ENCODE data around the gene INSIG1. TPM values are rescaled to one million over a fixed set of nuclear protein-coding genes. Genes with fewer than 3 reads are reported as not detected.

INSIG1 gene
- total and polyA plus RNA-seq, 4 donors = 118 to 219 (median 193) TPM

GRCh38 chr7:155263581-155264143 lies 34.0 kb upstream of the INSIG1 start:
- Histone ChIP-seq H3K27ac (ENCODE audit: low read depth in 1 of 2, low read length in 2 of 2) (no peak overlapping the region), H3K4me3 (ENCODE audit: low read depth in 1 of 3, low read length in 3 of 3) (no peak overlapping the region), H3K9me3 (ENCODE audit: control insufficient read depth in 4 of 4, low read length in 3 of 4) (no peaks in the 10 kb centered on the region), H3K4me1 (ENCODE audit: control insufficient read depth in 4 of 4, insufficient read depth in 4 of 4, low read length in 3 of 4) (peaks cover 0 to 5% (median 1%) of the 10 kb centered on the region in 4 donors), H3K9ac (ENCODE audit: low read depth in 1 of 2, low read length in 2 of 2) (no peak overlapping the region), H3K36me3 (ENCODE audit: control insufficient read depth in 4 of 4, insufficient read depth in 3 of 4, low read depth in 1 of 4, low read length in 3 of 4) (no peaks in the 10 kb centered on the region), H3K27me3 (ENCODE audit: control insufficient read depth in 4 of 4, insufficient read depth in 4 of 4, low read length in 3 of 4) (no peaks in the 10 kb centered on the region)
- no peak for DNase-seq (ENCODE audit: low spot score)
- TF ChIP-seq HNF4G (IDR thresholded peaks at IDR 0.05) = no peak
- no peak for TF ChIP-seq NR2F2 (IDR thresholded peaks at IDR 0.05)
- no peak for TF ChIP-seq REST (IDR thresholded peaks at IDR 0.05)
- no peak for TF ChIP-seq CTCF (IDR thresholded peaks at IDR 0.05; ENCODE audit: low read depth, low read length, missing input control)
- whole genome bisulfite sequencing = 88% methylated on average over 12 of the region's 12 CpGs

GRCh38 chr7:155265144-155265543 lies 32.5 kb upstream of the INSIG1 start:
- H3K27ac ChIP-seq (ENCODE audit: low read depth in 1 of 2, low read length in 2 of 2) = no peak overlapping the region
- H3K9me3 ChIP-seq (ENCODE audit: control insufficient read depth in 4 of 4, low read length in 3 of 4) = no peaks in the 10 kb centered on the region
- no peak overlapping the region for H3K9ac ChIP-seq (ENCODE audit: low read depth in 1 of 2, low read length in 2 of 2)
- TF ChIP-seq ZBTB33 (IDR thresholded peaks at IDR 0.05) (no peak), HNF4G (IDR thresholded peaks at IDR 0.05) (no peak), NR2F2 (IDR thresholded peaks at IDR 0.05) (no peak), RXRA (IDR thresholded peaks at IDR 0.05) (no peak), ATF3 (IDR thresholded peaks at IDR 0.05) (no peak), RAD21 (IDR thresholded peaks at IDR 0.05) (no peak), GABPA (IDR thresholded peaks at IDR 0.05 in 1 of 2, conservative IDR thresholded peaks at IDR 0.05 in 1 of 2) (no peak), FOXA2 (IDR thresholded peaks at IDR 0.05) (no peak), EGR1 (IDR thresholded peaks at IDR 0.05; ENCODE audit: low read depth in 2 of 2) (no peak), YY1 (IDR thresholded peaks at IDR 0.05) (no peak), TAF1 (conservative IDR thresholded peaks at IDR 0.05) (no peak), CTCF (IDR thresholded peaks at IDR 0.05; ENCODE audit: low read depth, low read length, missing input control) (no peak)
- no peak for DNase-seq (ENCODE audit: low spot score)
- peaks cover 2 to 12% (median 5%) of the 10 kb centered on the region in 4 donors for H3K4me1 ChIP-seq (ENCODE audit: control insufficient read depth in 4 of 4, insufficient read depth in 4 of 4, low read length in 3 of 4)
- no peaks in the 10 kb centered on the region for H3K27me3 ChIP-seq (ENCODE audit: control insufficient read depth in 4 of 4, insufficient read depth in 4 of 4, low read length in 3 of 4)
- no peaks in the 10 kb centered on the region for H3K36me3 ChIP-seq (ENCODE audit: control insufficient read depth in 4 of 4, insufficient read depth in 3 of 4, low read depth in 1 of 4, low read length in 3 of 4)
- H3K4me3 ChIP-seq (ENCODE audit: low read depth in 1 of 3, low read length in 3 of 3) = no peak overlapping the region
- WGBS = 83% methylated on average over 7 of the region's 7 CpGs

Data from liver (tissue), 9 donors.